ENCODE results near the gene TMEM266.

The TMEM266 gene

DNA sequence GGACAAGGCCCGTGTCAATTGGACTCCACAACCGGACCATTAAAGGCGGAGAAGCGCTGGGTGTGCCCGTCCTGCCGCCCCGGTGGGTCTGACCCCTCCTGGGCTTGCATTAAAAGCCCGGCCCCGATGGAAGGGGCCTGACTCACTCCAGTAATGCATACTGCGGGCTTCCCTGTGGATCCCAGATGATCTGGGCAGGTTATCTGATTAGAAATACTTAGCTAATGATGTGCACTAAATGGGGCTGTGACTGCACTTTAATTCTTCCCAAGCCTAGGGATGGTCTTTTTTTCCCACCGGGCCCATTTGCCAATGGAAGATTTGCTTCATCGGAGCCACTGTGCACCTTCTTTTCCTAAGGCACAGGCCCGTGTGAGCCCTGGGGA, 124.9 kb downstream of the TMEM266 start:
- Histone ChIP-seq H3K4me2 (no peak overlapping the region), H3K36me3 (ENCODE audit: insufficient read depth) (no peaks in the 10 kb centered on the region), H3K27me3 (ENCODE audit: insufficient read depth, low read depth) (no peaks in the 10 kb centered on the region; the same call in 1 of the 2 replicates), H3K4me1 (ENCODE audit: low read depth, poor library complexity, severe bottlenecking) (no peaks in the 10 kb centered on the region), H3K27ac (no peak overlapping the region), H4K20me1 (ENCODE audit: insufficient read depth) (no peaks in the 10 kb centered on the region), H3K4me3 (IDR thresholded peaks at IDR 0.05; ENCODE audit: insufficient read depth, low read depth, low read length) (no peak overlapping the region), H3K79me2 (ENCODE audit: insufficient read depth, low read depth) (no peaks in the 10 kb centered on the region), H2AFZ (ENCODE audit: low read depth) (no peak overlapping the region), H3K9ac (no peak overlapping the region)
- TF ChIP-seq, protein P1, sequence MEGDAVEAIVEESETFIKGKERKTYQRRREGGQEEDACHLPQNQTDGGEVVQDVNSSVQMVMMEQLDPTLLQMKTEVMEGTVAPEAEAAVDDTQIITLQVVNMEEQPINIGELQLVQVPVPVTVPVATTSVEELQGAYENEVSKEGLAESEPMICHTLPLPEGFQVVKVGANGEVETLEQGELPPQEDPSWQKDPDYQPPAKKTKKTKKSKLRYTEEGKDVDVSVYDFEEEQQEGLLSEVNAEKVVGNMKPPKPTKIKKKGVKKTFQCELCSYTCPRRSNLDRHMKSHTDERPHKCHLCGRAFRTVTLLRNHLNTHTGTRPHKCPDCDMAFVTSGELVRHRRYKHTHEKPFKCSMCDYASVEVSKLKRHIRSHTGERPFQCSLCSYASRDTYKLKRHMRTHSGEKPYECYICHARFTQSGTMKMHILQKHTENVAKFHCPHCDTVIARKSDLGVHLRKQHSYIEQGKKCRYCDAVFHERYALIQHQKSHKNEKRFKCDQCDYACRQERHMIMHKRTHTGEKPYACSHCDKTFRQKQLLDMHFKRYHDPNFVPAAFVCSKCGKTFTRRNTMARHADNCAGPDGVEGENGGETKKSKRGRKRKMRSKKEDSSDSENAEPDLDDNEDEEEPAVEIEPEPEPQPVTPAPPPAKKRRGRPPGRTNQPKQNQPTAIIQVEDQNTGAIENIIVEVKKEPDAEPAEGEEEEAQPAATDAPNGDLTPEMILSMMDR (conservative IDR thresholded peaks at IDR 0.05; ENCODE audit: low read depth, low read length) = no peak

GRCh38 chr15:76185716-76186115, 125.9 kb downstream of the TMEM266 start:
- H3K4me3 ChIP-seq (IDR thresholded peaks at IDR 0.05; ENCODE audit: insufficient read depth, low read depth, low read length) = no peak overlapping the region
- TF ChIP-seq, protein P1 (conservative IDR thresholded peaks at IDR 0.05; ENCODE audit: low read depth, low read length) = peak; percentile 64
- H4K20me1 ChIP-seq (ENCODE audit: insufficient read depth) = no peaks in the 10 kb centered on the region
- no peaks in the 10 kb centered on the region; the same call in 1 of the 2 replicates for H3K27me3 ChIP-seq (ENCODE audit: insufficient read depth, low read depth)
- no peaks in the 10 kb centered on the region for H3K36me3 ChIP-seq (ENCODE audit: insufficient read depth)
- H3K9ac ChIP-seq = no peak overlapping the region
- no peaks in the 10 kb centered on the region for H3K79me2 ChIP-seq (ENCODE audit: insufficient read depth, low read depth)
- H3K4me1 ChIP-seq (ENCODE audit: low read depth, poor library complexity, severe bottlenecking) = peaks cover 5% of the 10 kb centered on the region
- H3K4me2 ChIP-seq = no peak overlapping the region
- H2AFZ ChIP-seq (ENCODE audit: low read depth) = no peak overlapping the region
- H3K27ac ChIP-seq = no peak overlapping the region

DNA sequence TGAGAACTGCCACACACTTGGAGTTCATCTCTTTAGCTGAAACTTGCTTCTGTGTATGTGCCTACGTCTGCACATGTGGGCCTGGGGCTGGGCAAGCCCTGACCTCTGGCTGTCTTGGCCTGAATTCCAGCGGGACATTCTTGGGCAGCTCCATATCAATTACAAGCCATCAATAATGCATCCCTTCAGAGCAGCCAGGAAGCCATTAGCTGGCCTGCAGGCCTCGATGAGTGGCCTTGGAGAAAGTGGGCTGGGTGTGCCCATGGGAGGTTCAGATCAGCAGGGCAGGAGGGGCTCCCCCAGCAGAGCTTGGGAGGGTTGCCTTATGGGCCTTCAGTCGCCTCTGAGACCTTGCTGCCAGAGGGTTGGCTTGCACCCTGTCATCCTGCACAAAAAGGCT, 127.4 kb downstream of the TMEM266 start:
- H3K4me3 ChIP-seq (IDR thresholded peaks at IDR 0.05; ENCODE audit: insufficient read depth, low read depth, low read length) = no peak overlapping the region
- peaks cover 9% of the 10 kb centered on the region for H3K4me1 ChIP-seq (ENCODE audit: low read depth, poor library complexity, severe bottlenecking)
- no peak overlapping the region for H3K27ac ChIP-seq
- H2AFZ ChIP-seq (ENCODE audit: low read depth) = no peak overlapping the region
- no peaks in the 10 kb centered on the region for H4K20me1 ChIP-seq (ENCODE audit: insufficient read depth)
- H3K36me3 ChIP-seq (ENCODE audit: insufficient read depth) = no peaks in the 10 kb centered on the region
- no peaks in the 10 kb centered on the region; the same call in 1 of the 2 replicates for H3K27me3 ChIP-seq (ENCODE audit: insufficient read depth, low read depth)
- TF ChIP-seq, protein P1 (conservative IDR thresholded peaks at IDR 0.05; ENCODE audit: low read depth, low read length) = no peak
- no peak overlapping the region for H3K9ac ChIP-seq
- no peak overlapping the region for H3K4me2 ChIP-seq
- no peaks in the 10 kb centered on the region for H3K79me2 ChIP-seq (ENCODE audit: insufficient read depth, low read depth)

- H3K4me1 ChIP-seq (ENCODE audit: low read depth, poor library complexity, severe bottlenecking) = peaks cover 9% of the 10 kb centered on the region
- no peaks in the 10 kb centered on the region; the same call in 1 of the 2 replicates for H3K27me3 ChIP-seq (ENCODE audit: insufficient read depth, low read depth)
- H3K9ac ChIP-seq = no peak overlapping the region
- H3K27ac ChIP-seq = no peak overlapping the region
- no peaks in the 10 kb centered on the region for H3K79me2 ChIP-seq (ENCODE audit: insufficient read depth, low read depth)
- no peaks in the 10 kb centered on the region for H3K36me3 ChIP-seq (ENCODE audit: insufficient read depth)
- no peaks in the 10 kb centered on the region for H4K20me1 ChIP-seq (ENCODE audit: insufficient read depth)
- H2AFZ ChIP-seq (ENCODE audit: low read depth) = no peak overlapping the region
- no peak overlapping the region for H3K4me2 ChIP-seq
- TF ChIP-seq, protein P1 (conservative IDR thresholded peaks at IDR 0.05; ENCODE audit: low read depth, low read length) = no peak
- no peak overlapping the region for H3K4me3 ChIP-seq (IDR thresholded peaks at IDR 0.05; ENCODE audit: insufficient read depth, low read depth, low read length)
These were observed 129.3 kb downstream of the TMEM266 start for GRCh38 chr15:76189106-76189505.

All from KMS-11 (cell line).